Astrocyte of the spinal cord (primary cell): ENCODE data around the gene CTSS.
A peak's percentile ranks its signal among the peaks of the same experiment; 100 is the strongest.
"Not testable (repeated sequence)": the region's sequence is repeated elsewhere in the genome, so short reads cannot be mapped to it uniquely, and the experiment has no call there.

Source experiments
- DNase-seq: peaks from one replicate; pipeline ENCODE4 v3.0.0; 2011; ENCODE audit warnings: low read depth, low spot score
- H3K4me3 ChIP-seq: 2 replicates; pipeline ENCODE4 v1.5.1; 2011; ENCODE audit warnings: low read depth, mild to moderate bottlenecking, low read length, moderate library complexity
- in situ Hi-C: cut with HindIII; loops from 2 replicates; pipeline ENCODE4 v1.10.0; 2017; ENCODE audit warnings: low sequenced_read_pairs
- TF ChIP-seq, protein P1 (sequence below): IDR thresholded peaks from 2 replicates; pipeline ENCODE4 v1.5.1; 2012; ENCODE audit warnings: low read depth, mild to moderate bottlenecking, low read length, inconsistent platforms

CTSS gene

DNA sequence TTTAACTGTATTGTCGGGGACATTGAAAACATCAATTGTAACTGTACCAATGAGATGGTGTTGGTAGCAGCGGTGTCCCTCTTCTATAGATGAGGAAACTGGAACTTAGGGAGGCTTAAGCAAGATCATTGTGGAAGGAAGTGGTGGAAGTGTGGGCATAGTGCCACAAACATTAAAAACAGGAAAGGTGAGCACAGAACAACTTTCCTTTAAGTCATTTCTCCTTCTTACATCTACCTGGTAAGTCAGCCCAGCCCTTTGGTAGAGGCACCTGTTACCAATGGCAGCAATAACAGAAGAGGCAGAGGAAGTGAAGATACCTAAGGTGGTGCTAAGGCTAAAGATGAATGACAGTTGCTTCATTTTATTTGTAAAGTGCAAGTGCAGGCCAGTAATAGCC, 12.0 kb upstream of the CTSS start:
- TF ChIP-seq, protein P1, sequence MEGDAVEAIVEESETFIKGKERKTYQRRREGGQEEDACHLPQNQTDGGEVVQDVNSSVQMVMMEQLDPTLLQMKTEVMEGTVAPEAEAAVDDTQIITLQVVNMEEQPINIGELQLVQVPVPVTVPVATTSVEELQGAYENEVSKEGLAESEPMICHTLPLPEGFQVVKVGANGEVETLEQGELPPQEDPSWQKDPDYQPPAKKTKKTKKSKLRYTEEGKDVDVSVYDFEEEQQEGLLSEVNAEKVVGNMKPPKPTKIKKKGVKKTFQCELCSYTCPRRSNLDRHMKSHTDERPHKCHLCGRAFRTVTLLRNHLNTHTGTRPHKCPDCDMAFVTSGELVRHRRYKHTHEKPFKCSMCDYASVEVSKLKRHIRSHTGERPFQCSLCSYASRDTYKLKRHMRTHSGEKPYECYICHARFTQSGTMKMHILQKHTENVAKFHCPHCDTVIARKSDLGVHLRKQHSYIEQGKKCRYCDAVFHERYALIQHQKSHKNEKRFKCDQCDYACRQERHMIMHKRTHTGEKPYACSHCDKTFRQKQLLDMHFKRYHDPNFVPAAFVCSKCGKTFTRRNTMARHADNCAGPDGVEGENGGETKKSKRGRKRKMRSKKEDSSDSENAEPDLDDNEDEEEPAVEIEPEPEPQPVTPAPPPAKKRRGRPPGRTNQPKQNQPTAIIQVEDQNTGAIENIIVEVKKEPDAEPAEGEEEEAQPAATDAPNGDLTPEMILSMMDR, result no peak
- DNase-seq, result no peak
- in situ Hi-C loops, result no loop called here
- no peak overlapping the region for H3K4me3 ChIP-seq

DNA sequence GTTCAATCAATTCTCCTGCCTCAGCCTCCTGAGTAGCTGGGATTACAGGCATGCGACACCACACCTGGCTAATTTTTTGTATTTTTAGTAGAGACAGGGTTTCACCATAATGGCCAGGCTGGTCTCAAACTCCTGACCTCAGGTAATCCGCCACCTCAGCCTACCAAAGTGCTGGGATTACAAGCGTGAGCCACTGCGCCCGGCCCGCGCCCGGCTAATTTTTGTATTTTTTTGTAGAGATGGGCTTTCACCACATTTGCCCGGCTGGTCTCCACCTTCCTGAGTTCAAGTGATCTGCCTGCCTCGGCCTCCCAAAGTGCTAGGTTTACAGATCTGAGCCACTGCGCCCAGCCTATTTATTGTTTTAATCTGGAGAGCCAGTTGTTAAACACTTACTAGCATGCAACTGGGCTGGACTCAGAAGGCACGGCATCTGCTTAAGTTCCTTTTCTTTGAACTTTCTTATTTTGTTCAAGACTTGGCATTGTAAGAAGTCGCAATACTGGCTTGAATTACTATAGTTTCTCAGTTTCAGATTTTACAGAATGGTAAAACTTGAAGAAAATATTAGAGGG, 10.4 kb upstream of the CTSS start:
- in situ Hi-C loops, DNase-seq, H3K4me3 ChIP-seq: not testable (repeated sequence)

DNA sequence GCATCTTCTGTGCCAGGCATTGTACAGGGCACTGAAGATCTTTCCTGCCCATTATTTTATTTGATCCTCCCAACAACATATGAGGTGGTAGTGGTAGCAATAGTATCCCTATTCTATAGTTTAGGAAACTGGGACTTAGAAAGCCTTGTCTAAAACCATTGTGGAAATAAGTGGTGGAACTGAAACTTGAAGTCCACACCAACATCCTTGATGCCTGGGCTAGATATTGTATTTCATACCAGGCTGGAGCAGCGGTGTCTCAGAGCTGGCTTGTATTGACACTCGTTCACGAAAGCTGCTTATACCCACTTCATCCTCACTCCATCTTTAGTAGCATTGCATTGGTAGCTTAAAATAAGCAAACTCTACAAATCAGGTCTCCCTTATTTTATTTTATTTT, 9.7 kb upstream of the CTSS start:
- in situ Hi-C loops, result no loop called here
- no peak for DNase-seq
- TF ChIP-seq, protein P1, result no peak
- no peak overlapping the region for H3K4me3 ChIP-seq

DNA sequence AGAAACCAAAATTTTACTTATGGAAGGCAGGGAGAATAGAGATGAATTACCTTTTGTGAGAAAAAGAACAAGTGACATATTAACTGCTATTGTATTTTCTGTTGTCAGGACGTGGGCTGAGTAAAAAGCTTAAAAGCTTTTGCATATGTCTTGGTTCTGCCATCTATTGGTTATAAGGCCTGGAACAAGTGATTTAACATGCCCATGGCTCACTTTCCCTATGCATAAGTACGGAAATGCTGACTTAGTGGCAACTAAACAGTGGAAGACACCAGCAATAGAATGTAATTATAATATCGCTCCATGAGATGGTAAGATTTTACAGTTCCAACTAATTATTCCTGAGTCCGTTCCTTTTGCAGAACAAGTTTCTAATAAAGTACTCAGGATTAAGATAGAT, 6.7 kb upstream of the CTSS start:
- TF ChIP-seq, protein P1, result no peak
- no peak for DNase-seq
- in situ Hi-C loops, result no loop called here
- H3K4me3 ChIP-seq, result no peak overlapping the region

DNA sequence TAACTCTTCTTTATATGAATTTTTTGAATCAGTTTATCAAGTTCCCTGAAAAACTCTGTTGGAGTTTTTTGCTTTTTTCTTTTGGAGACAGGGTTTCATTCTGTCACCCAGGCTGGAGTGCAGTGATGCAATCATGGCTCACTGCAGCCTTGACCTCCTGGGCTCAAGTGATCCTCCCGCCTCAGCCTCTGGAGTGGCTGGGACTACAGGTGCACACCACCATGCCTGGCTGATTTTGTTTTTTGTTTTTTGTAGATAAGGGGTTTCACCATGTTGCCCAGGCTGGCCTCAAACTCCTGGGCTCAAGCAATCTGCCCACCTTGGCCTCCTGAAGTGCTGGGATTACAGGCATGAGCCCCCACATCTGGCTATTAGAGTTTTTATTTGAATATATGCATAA, 2.1 kb upstream of the CTSS start:
- H3K4me3 ChIP-seq, DNase-seq, in situ Hi-C loops: not testable (repeated sequence)

DNA sequence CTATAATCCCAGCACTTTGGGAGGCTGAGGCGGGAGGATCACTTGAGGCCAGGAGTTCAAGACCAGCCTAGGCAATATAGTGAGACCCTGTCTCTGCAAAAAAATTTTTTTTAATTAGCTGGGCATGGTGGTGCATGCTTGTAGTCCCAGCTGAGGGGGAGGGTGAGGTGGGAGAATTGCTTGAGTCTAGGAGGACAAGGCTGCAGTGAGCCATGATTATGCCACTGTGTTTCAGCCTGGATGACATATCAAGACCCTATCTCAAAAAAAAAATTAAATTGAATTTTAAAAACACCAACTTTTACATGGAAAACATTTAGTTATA, 361 bp upstream of the CTSS start:
- H3K4me3 ChIP-seq, in situ Hi-C loops, DNase-seq: not testable (repeated sequence)

DNA sequence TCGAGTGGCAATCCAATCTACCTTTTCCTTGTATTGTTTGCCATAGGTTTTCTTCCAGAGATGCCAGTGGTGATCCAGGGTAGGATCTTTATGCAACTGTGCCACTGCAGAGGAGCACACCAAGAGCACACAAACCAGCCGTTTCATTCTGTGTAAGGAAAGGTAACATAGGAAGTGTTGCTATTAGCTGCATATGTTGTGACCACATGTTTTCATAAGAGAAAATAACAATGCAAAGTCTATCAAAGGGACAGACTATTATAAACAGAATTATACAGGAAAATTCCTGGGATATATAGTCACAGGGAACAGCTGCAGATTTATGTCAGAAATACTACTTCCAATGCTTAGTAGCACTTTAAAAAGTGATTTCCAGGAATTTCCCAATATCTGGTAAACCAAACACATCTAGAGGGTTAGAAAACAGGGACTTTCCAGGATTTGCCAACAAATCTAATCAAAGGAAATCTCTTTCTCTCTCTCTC, 919 bp downstream of the CTSS start:
- TF ChIP-seq, protein P1, result no peak
- peak; percentile 59 for DNase-seq
- in situ Hi-C loops, result no loop called here
- H3K4me3 ChIP-seq, result no peak overlapping the region

DNA sequence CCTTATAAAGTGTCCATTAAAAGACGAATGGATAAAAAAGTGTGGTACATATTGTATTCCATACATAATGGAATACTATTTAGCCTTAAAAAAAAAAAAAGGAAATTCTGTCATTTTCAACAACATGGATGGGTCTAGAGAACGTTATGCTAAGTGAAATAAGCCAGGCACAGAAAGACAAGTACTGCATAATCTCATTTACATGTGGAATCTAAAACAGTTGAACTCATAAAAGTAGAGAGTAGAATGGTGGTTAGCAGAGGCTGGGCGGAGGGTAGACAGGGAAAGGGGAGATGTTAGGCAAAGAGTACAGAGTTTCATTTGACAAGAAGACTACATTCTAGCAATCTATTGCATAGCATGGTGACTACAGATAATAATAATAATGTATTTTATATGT, 2.6 kb downstream of the CTSS start:
- H3K4me3 ChIP-seq, result no peak overlapping the region
- in situ Hi-C loops, result no loop called here
- TF ChIP-seq, protein P1, result no peak
- no peak for DNase-seq
